Kidney (tissue), 14 donors: ENCODE data around the gene SMPD3. TPM values are rescaled to one million over a fixed set of nuclear protein-coding genes. Genes with fewer than 3 reads are reported as not detected.

Experiments
- DNase-seq, 5 donors: peaks; one replicate each; pipeline ENCODE4 v3.0.0-alpha.2; 2013 to 2020
- FAIRE-seq: peaks from 2 replicates; lab custom pipeline; 2012; peaks lifted over from hg19 to GRCh38; lab: Jason Lieb, UNC
- H3K27ac ChIP-seq, 2 donors: one replicate each; pipeline ENCODE4 v1.7.0; 2013; ENCODE audit warnings: low read depth in 2 of 2, low read length in 2 of 2, inconsistent platforms in 1 of 2
- H3K27me3 ChIP-seq: one replicate; pipeline ENCODE4 v1.7.1; 2013; ENCODE audit warnings: low read length, inconsistent platforms; ENCODE audit not compliant: control insufficient read depth, insufficient read depth
- H3K36me3 ChIP-seq, 3 donors: one replicate each; pipeline versions ENCODE4 v1.7.0 to v1.7.1; 2013; ENCODE audit warnings: low read length in 3 of 3, control low read depth in 1 of 3, inconsistent platforms in 1 of 3; ENCODE audit not compliant: insufficient read depth in 3 of 3, control insufficient read depth in 2 of 3
- H3K4me1 ChIP-seq, 3 donors: one replicate each; pipeline versions ENCODE4 v1.7.0 to v1.7.1; 2013; ENCODE audit warnings: low read length in 3 of 3, inconsistent platforms in 1 of 3, low read depth in 1 of 3; ENCODE audit not compliant: control insufficient read depth in 2 of 3, insufficient read depth in 2 of 3
- H3K4me3 ChIP-seq, 3 donors: one replicate each; pipeline versions ENCODE4 v1.7.0 to v1.8.1; 2013; ENCODE audit warnings: low read length in 3 of 3, control low read depth in 1 of 3, inconsistent platforms in 1 of 3
- H3K9ac ChIP-seq, 3 donors: one replicate each; pipeline versions ENCODE4 v1.7.0 to v1.7.1; 2013; ENCODE audit warnings: low read length in 3 of 3, control low read depth in 1 of 3, inconsistent platforms in 1 of 3
- H3K9me3 ChIP-seq, 3 donors: one replicate each; pipeline versions ENCODE4 v1.7.0 to v1.7.1; 2013; ENCODE audit warnings: low read length in 3 of 3, control low read depth in 1 of 3, inconsistent platforms in 1 of 3; ENCODE audit not compliant: control insufficient read depth in 2 of 3, insufficient read depth in 1 of 3
- intact Hi-C: fragments of 100-400 bp; cut with DNase I; formaldehyde crosslinking; loops from one replicate; pipeline ENCODE4 v1.11.1; 2022
- polyA plus RNA-seq: library from polyadenylated mRNA; stranded (reverse); fragments of 350-450 nt; fragmentation: Illumina TruSeq; extraction: RNeasy Lipid Tissue Mini Kit (QIAGEN cat#74804); gene quantifications from one replicate; pipeline ENCODE4 v1.2.3, GENCODE V29; 2014; ENCODE audit warnings: low read depth, low replicate concordance; ENCODE audit not compliant: insufficient read depth
- total RNA-seq: library from RNA; stranded (reverse); fragmentation: NEBNext Ultra II Directional; extraction: Animal tissue kit (Norgen Biotek cat#: 25700); gene quantifications from one replicate; pipeline ENCODE4 v1.2.1, GENCODE V29; 2021
- TF ChIP-seq, protein P1 (sequence below): IDR thresholded peaks from 3 replicates; pipeline ENCODE4 v1.5.1; 2012; ENCODE audit warnings: mild to moderate bottlenecking, moderate library complexity, borderline replicate concordance; ENCODE audit not compliant: insufficient read depth; ENCODE audit errors: extremely low read depth
- donor health status: control.
- donor health status: control.
- donor health status: control.
- donor health status: control.
- donor health status: control.
- donor health status: DM: yes; HTN: yes; CAD: no.
- donor health status: Normal renal cell carcinoma (clear cell type).

The SMPD3 gene
- total and polyA plus RNA-seq, 2 donors from 2014 or later = 0.28 to 0.72 TPM

DNA sequence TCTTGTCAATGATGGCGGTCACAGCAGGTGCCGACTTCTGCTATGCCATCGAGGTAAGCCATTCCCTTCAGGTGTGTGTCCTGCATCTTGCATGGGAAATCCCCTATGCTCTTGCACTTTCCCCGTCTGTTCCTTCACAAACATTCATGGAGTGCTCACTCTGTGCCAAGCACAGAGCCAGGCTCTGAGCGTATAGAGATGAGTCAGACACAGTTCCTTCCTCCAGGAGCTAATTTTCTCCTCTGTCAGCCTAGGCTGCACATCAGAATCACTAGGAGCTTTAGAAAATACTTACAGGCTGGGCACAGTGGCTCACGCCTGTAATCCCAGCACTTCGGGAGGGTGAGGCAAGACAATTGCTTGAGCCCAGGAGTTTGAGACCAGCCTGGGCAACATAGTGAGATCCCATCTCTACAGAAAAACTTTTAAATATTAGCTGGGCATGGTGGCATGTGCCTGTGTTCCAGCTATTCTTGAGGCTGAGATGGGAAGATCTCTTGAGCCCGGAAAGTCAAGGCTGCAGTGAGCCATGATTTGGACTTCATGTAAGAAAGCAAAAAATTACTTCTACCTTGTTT, 123.4 kb downstream of the SMPD3 start:
- no peaks in the 10 kb centered on the region for H3K27me3 ChIP-seq
- H3K4me1 ChIP-seq = no peaks in the 10 kb centered on the region
- intact Hi-C loops = loop anchor here (5.0 kb wide), 1 partner anchor 83 kb away; no protein-coding TSS in a partner anchor
- no peak overlapping the region for H3K4me3 ChIP-seq
- H3K9me3 ChIP-seq = no peaks in the 10 kb centered on the region
- FAIRE-seq = no peak
- H3K27ac ChIP-seq = no peak overlapping the region
- H3K9ac ChIP-seq = no peak overlapping the region
- TF ChIP-seq, protein P1, sequence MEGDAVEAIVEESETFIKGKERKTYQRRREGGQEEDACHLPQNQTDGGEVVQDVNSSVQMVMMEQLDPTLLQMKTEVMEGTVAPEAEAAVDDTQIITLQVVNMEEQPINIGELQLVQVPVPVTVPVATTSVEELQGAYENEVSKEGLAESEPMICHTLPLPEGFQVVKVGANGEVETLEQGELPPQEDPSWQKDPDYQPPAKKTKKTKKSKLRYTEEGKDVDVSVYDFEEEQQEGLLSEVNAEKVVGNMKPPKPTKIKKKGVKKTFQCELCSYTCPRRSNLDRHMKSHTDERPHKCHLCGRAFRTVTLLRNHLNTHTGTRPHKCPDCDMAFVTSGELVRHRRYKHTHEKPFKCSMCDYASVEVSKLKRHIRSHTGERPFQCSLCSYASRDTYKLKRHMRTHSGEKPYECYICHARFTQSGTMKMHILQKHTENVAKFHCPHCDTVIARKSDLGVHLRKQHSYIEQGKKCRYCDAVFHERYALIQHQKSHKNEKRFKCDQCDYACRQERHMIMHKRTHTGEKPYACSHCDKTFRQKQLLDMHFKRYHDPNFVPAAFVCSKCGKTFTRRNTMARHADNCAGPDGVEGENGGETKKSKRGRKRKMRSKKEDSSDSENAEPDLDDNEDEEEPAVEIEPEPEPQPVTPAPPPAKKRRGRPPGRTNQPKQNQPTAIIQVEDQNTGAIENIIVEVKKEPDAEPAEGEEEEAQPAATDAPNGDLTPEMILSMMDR = no peak
- DNase-seq = peak in 1 of 5 donors; percentile 8
- peaks cover 7 to 21% (median 11%) of the 10 kb centered on the region in 3 donors for H3K36me3 ChIP-seq

DNA sequence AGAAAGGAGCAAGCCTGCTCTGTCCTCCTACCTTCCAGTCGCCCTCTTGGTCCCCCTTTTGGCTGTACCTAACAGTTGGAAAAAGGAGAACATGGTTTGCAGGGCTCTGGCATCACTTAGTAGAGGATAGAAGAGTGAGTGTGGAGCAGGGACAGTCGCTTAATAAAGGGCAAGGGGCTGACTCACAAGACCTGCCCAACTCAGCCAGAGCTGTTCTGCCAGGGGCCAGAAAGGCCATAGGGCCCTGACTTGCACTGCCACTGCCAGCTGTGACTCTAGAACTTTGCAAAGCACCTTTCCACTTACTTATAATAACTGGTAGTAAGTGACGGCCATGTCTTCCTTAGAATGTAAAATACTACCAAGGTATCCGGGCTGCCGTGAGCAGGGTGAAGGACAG, 124.0 kb downstream of the SMPD3 start:
- no peak overlapping the region for H3K4me3 ChIP-seq
- intact Hi-C loops = no loop called here
- no peaks in the 10 kb centered on the region for H3K9me3 ChIP-seq
- no peaks in the 10 kb centered on the region for H3K27me3 ChIP-seq
- DNase-seq (no peak), FAIRE-seq (no peak)
- H3K9ac ChIP-seq = no peak overlapping the region
- H3K4me1 ChIP-seq = no peaks in the 10 kb centered on the region
- TF ChIP-seq, protein P1 = no peak
- H3K27ac ChIP-seq = no peak overlapping the region
- H3K36me3 ChIP-seq = peaks cover 7 to 21% (median 11%) of the 10 kb centered on the region in 3 donors

DNA sequence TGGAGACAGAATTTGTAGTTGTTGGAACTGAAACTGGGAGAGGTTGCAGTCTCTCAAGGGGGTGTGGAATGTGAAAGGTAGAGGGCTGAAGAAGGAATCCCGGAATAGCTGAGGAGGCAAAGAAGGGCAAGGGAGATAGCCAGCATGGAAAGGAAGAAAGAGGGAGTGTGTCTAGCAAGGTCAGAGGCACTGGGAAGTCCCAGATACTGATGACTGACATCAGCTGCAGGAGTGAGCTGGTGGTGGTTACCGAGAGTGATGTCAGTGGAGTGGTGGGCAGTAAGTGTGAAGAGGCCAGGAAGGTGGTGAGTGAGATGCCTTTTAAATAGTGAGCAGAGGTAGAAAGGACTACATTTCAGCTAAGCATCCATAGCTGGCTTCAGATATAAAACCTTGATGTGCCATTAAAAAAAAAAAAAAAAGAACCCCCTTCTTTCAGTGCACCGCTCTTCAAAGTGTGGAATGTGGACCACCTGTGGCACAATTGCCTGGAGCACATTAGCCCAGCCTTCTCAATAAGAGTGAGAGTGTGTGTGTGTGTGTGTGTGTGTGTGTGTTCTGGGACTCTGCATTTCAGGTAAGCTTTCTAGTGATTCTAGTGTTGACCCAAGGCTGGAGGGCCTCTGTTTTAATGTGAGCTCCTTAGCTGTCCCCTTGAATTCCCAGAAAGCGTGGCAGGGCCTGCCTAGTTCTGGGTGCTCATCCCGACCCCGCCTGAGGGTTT, 129.0 kb downstream of the SMPD3 start:
- TF ChIP-seq, protein P1 = no peak
- no peaks in the 10 kb centered on the region for H3K4me1 ChIP-seq
- H3K9ac ChIP-seq = no peak overlapping the region
- H3K27me3 ChIP-seq = no peaks in the 10 kb centered on the region
- peaks cover 0 to 15% (median 8%) of the 10 kb centered on the region in 3 donors for H3K36me3 ChIP-seq
- intact Hi-C loops = loop anchor here (10.0 kb wide), 1 partner anchor 55 kb away; the partner anchor contains the start of gene SLC7A6
- no peak overlapping the region for H3K27ac ChIP-seq
- H3K4me3 ChIP-seq = no peak overlapping the region
- no peak for FAIRE-seq
- no peaks in the 10 kb centered on the region for H3K9me3 ChIP-seq
- DNase-seq = no peak
